GM21529 (cell line): ENCODE data around the gene B4GALNT4.
A peak's percentile ranks its signal among the peaks of the same experiment; 100 is the strongest.
"Not testable (repeated sequence)": the region's sequence is repeated elsewhere in the genome, so short reads cannot be mapped to it uniquely, and the experiment has no call there.

Experiments
- ATAC-seq: cut with Tn5 transposase; IDR thresholded peaks from one replicate; pipeline ENCODE4 v1.9.1; 2021; ENCODE audit not compliant: unreplicated experiment

The B4GALNT4 gene

GRCh38 chr11:405954-406795, 36.9 kb downstream of the B4GALNT4 start:
- no peak for ATAC-seq

- ATAC-seq: peak; percentile 71
Observed at GRCh38 chr11:406796-407650, 37.7 kb downstream of the B4GALNT4 start.

- ATAC-seq: no peak
Observed at GRCh38 chr11:407651-408123, 38.4 kb downstream of the B4GALNT4 start.

- no peak for ATAC-seq
Observed at GRCh38 chr11:408154-409007, 39.1 kb downstream of the B4GALNT4 start.

GRCh38 chr11:409008-409599, 39.8 kb downstream of the B4GALNT4 start:
- no peak for ATAC-seq

GRCh38 chr11:409600-410483, 40.5 kb downstream of the B4GALNT4 start:
- no peak for ATAC-seq

- not testable (repeated sequence) for ATAC-seq
Observed at GRCh38 chr11:410711-411110, 41.4 kb downstream of the B4GALNT4 start.

- not testable (repeated sequence) for ATAC-seq
Observed at GRCh38 chr11:411520-411919, 42.2 kb downstream of the B4GALNT4 start.

- no peak for ATAC-seq
Observed at GRCh38 chr11:412641-413119, 43.4 kb downstream of the B4GALNT4 start.

GRCh38 chr11:413120-414081, 44.1 kb downstream of the B4GALNT4 start:
- ATAC-seq: no peak

GRCh38 chr11:414318-414857, 45.1 kb downstream of the B4GALNT4 start:
- ATAC-seq: no peak

- no peak for ATAC-seq
Observed at GRCh38 chr11:415640-416041, 46.3 kb downstream of the B4GALNT4 start.

GRCh38 chr11:416051-416756, 46.9 kb downstream of the B4GALNT4 start:
- no peak for ATAC-seq

- no peak for ATAC-seq
Observed at GRCh38 chr11:416757-417621, 47.7 kb downstream of the B4GALNT4 start.

GRCh38 chr11:417652-418342, 48.5 kb downstream of the B4GALNT4 start:
- no peak for ATAC-seq
